Stimulated activated CD4-positive, alpha-beta T cell treated with anti-CD3 and anti-CD28 coated beads, Interleukin-4, amount 100 ng/mL, for 24 hours (primary cell): Measurements from ENCODE around the gene MAST1.
"Not testable (repeated sequence)": the region's sequence is repeated elsewhere in the genome, so short reads cannot be mapped to it uniquely, and the experiment has no call there.

Source experiments
- DNase-seq: peaks from one replicate; pipeline ENCODE4 v3.0.0-alpha.2; 2020

Gene MAST1

DNA sequence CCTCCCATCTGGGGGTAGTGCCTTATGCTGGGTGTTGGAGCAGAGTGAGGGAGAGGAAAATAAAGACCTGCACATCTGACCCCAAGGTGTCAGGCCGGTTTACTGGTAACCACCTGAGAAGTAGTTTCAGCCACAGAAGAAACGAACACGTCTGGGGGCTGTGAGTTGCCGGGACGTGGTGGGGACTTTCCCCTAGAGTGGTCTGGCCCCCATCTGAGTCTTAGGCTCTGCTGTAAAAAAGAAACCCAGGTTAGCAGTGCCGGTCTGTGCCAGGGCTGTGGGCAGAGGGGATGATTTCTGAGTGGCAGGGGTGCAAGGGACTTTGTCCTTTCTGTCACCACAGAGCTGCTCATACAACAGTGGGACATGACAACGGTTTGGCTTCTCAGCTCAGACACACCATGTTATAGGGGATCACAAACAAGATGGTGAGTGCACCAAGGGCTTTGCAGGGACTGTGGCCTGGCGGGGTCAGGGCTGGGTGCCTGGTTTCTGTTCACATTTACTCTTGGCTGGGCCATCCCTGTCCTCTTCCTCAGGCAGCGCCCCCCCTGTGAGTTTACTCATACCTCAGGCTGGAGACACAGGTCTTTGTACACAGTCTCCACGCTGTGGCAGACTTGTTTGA, 61.7 kb downstream of the MAST1 start:
- DNase-seq: no peak

DNA sequence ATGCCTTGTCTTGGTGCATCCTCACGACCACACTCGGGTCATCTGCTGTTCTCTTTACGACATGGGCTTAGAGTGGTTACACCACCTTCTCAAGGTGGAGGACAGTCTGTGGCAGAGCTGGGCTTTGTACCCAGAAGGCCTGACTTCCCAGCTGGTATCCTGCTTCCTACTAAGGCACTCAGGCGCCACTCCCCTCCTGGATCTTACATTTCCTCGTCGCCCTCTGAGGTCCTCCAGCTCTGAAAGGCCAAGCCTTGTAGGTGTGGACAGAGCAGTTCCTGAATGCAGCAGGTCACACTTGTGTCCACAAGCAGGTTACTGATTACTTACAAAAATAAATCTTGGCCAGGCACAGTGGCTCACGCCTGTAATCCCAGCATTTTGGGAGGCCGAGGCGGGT, 68.9 kb downstream of the MAST1 start:
- no peak for DNase-seq

DNA sequence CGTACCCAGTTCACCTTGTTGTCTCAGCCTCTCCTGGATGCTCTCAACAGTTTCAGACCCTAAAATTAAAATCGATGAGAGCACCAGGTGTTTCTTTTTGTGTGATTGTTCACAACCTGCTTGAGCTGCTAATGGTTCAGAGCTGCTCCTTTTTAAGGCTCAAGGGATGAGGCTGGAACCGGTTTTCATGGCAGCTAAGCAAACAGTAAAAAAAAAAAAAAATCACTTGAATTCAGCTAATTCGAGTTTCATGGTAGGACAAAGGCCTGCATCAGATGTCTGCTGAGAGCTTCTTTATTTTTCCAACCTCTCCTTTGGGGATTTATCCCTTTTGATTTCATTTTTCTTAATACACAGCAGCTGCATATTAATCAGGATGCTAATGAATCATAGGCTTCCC, 74.3 kb downstream of the MAST1 start:
- DNase-seq: no peak

DNA sequence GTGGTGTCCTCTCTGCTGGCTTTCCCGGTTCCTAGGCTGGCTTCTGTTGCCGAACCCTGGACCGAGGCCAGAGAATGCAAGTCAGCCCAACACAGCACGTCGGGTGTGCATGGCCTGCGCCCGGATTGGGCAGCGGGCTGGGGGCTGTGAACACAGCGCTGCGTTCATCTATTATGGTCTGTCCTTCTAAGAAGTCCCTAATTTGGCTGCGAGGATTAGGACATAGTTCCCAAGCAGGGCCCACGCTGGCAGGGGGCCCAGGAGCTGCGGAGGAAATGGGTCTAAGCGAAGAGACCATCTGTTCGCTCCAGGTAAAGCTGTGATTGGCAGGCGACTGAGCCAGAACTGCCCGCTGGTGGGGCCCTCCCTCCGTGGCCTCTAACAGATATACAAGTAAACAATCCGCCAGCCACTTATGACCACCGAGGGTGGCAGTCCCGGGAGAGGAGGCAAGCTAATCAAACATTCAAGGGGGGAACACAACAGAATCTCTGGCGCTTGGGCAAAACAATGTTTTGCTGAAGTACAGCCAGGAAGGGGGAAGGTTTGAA, 74.8 kb downstream of the MAST1 start:
- no peak for DNase-seq

DNA sequence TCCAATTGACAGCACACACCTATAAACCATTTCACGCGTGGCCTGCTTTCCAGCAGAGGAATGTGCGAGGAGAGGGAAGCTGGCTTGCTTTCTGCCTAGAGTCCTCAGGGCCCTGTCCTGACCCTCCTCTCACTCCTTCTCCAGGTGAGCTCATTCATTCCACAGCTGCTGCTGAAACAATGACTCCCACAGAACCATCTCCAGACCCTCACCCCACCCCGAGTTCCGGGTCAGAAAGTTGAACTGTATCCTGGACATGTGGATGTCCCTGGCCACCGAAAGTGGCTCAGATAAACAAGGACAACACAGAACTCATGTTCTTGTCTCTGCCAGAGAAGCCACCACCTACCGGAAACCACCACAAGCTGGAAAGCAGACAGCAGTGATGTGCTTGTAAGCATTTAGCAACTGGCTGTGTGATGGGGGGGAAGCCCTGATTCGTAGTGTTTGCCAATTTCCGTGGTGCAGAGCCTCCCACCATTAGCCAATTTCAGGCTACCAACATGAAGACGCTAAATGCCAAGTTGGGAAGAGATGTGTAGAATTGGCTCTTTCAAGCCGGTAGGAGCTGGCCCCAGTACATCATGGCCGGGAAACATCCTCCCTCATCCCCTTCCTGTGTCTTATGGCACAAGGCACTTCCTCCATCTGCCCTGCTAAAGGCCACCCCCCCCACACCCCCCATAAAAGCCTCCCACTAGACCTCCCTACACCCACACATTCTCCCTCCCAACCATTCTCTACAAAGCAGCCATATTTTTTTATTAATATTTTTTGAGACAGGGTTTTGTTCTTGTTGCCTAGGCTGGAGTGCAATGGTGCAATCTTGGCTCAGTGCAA, 75.8 kb downstream of the MAST1 start:
- peak; percentile 42 for DNase-seq

DNA sequence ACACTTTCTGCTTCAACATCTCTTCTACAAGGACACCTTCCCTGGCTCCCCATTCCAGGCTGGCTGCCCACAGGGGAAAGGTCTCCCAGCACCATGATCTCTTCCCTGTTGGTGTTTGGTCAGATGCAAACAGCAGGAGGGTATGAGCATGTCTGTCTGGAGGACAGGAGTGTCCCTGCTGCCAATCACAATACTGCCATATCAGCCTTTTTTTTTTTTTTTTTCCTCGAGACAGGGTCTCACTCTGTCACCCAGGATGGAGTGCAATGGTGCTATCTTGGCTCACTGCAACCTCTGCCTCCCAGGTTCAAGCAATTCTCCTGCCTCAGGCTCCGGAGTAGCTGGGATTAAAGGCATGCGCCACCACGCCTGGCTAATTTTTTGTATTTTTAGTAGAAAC, 77.5 kb downstream of the MAST1 start:
- not testable (repeated sequence) for DNase-seq

DNA sequence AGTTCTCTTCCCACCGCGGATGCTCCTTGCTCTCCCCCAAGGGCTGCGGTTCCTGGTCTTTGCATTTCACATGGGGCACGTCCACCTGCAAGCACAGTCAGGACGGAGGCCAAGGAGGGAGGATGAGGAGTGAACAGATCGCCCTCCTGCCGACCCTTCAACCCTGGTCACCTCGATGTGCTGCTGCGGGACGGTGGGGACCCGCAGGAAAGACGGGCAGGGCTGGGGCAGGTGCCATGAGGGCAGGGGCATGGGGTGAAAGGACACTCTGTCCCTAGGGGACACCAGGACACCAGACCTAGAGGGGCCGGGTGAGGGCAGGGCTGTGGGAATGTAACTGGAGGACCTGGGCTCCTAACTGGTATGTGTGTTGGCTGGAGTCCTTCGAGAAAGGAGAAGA, 79.9 kb downstream of the MAST1 start:
- DNase-seq: no peak

DNA sequence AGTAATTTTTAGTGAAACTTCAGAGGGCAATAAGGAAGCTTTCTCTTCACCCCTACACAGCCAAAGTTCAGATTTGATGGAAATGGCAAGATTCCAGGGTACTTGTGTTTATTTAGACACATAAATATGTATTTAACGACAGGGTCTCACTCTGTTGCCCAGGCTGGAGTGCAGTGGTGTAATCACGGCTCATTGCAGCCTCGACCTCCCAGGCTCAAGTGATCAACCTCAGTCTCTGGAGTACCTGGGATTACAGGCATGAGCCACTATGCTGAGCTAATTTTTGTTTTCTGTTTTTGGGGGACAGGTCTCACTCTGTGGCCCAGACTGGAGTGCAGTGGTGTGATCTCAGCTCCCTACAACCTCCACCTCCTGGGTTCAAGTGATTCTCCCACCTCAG, 82.7 kb downstream of the MAST1 start:
- DNase-seq: no peak

DNA sequence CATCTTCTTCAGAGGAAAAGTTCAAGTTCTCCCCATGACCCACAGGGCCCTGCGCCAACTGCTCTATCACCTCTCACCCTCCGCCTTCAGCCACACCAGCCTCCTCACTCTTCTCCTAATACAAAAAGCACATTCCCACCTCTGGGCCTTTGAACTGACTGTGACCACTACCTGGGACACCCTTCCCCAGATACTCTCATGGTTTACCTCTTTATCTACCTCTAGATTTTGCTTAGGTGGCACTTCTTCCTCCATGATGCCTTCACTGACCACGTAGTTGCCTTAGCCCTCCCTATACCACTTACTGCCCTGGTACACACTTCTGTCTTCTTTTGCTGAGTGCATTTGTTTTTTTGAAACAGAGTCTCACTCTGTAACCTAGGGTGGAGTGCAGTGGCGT, 84.6 kb downstream of the MAST1 start:
- no peak for DNase-seq
